CD4-positive, alpha-beta T cell treated with Interleukin-4 for 4 hours (primary cell): Measurements from ENCODE around the gene PCSK4.

Source experiments
- DNase-seq: peaks from one replicate; pipeline ENCODE4 v3.0.0-alpha.2; 2020

The PCSK4 gene

GRCh38 chr19:1435378-1435989 is 54.7 kb downstream of the PCSK4 start:
- DNase-seq = no peak

- no peak for DNase-seq
These were observed 55.5 kb downstream of the PCSK4 start for GRCh38 chr19:1434577-1435060.

GRCh38 chr19:1434040-1434366 is 56.1 kb downstream of the PCSK4 start:
- no peak for DNase-seq

- DNase-seq = no peak
These were observed 56.8 kb downstream of the PCSK4 start for GRCh38 chr19:1433119-1434039.

GRCh38 chr19:1432507-1432887 is 57.7 kb downstream of the PCSK4 start:
- DNase-seq = no peak

GRCh38 chr19:1431759-1432506 is 58.2 kb downstream of the PCSK4 start:
- no peak for DNase-seq
